Measurements from ENCODE around the gene RNF208. TPM values are rescaled to one million over a fixed set of nuclear protein-coding genes. Genes with fewer than 3 reads are reported as not detected.
A peak's percentile ranks its signal among the peaks of the same experiment; 100 is the strongest.

The RNF208 gene
- polyA plus RNA-seq, 1 donor from 2014 or later, result 1.5 TPM

- Histone ChIP-seq H3K36me3 (ENCODE audit: insufficient read depth, low read length) (no peaks in the 10 kb centered on the region), H2AFZ (ENCODE audit: low read depth, low read length) (no peak overlapping the region), H3F3A (ENCODE audit: insufficient read depth, low read length, poor library complexity, severe bottlenecking) (no peaks in the 10 kb centered on the region), H3K9me2 (ENCODE audit: insufficient read depth, low read length) (no peaks in the 10 kb centered on the region), H4K20me1 (ENCODE audit: insufficient read depth) (no peaks in the 10 kb centered on the region), H3K4me2 (ENCODE audit: low read length) (no peak overlapping the region), H3K27me3 (ENCODE audit: insufficient read depth, low read depth, low read length) (no peaks in the 10 kb centered on the region), H3K79me2 (replicated peaks; ENCODE audit: insufficient read depth, low read length) (peaks cover 11% of the 10 kb centered on the region), H3K9me3 (ENCODE audit: low read length) (no peaks in the 10 kb centered on the region), H3K9ac (ENCODE audit: low read length) (peak overlapping the region; percentile 54), H3K4me3 (ENCODE audit: low read length) (peak overlapping the region; percentile 65), H3K27ac (ENCODE audit: low read length) (no peak overlapping the region)
- no peak for TF ChIP-seq EP300 (conservative IDR thresholded peaks at IDR 0.05; ENCODE audit: poor library complexity, severe bottlenecking)
- no peak for TF ChIP-seq CTCF (IDR thresholded peaks at IDR 0.05; ENCODE audit: poor library complexity, severe bottlenecking)
- no peak for TF ChIP-seq EZH2 (IDR thresholded peaks at IDR 0.05; ENCODE audit: borderline replicate concordance, insufficient read depth, low read length, poor library complexity, severe bottlenecking)
- no peak for TF ChIP-seq MXI1 (conservative IDR thresholded peaks at IDR 0.05; ENCODE audit: poor library complexity, severe bottlenecking)
- TF ChIP-seq RAD21 (conservative IDR thresholded peaks at IDR 0.05), result no peak
- no peak for TF ChIP-seq TAF1 (IDR thresholded peaks at IDR 0.05; ENCODE audit: low read depth)
- TF ChIP-seq POLR2AphosphoS5 (IDR thresholded peaks at IDR 0.05), result no peak
- TF ChIP-seq, protein P1, sequence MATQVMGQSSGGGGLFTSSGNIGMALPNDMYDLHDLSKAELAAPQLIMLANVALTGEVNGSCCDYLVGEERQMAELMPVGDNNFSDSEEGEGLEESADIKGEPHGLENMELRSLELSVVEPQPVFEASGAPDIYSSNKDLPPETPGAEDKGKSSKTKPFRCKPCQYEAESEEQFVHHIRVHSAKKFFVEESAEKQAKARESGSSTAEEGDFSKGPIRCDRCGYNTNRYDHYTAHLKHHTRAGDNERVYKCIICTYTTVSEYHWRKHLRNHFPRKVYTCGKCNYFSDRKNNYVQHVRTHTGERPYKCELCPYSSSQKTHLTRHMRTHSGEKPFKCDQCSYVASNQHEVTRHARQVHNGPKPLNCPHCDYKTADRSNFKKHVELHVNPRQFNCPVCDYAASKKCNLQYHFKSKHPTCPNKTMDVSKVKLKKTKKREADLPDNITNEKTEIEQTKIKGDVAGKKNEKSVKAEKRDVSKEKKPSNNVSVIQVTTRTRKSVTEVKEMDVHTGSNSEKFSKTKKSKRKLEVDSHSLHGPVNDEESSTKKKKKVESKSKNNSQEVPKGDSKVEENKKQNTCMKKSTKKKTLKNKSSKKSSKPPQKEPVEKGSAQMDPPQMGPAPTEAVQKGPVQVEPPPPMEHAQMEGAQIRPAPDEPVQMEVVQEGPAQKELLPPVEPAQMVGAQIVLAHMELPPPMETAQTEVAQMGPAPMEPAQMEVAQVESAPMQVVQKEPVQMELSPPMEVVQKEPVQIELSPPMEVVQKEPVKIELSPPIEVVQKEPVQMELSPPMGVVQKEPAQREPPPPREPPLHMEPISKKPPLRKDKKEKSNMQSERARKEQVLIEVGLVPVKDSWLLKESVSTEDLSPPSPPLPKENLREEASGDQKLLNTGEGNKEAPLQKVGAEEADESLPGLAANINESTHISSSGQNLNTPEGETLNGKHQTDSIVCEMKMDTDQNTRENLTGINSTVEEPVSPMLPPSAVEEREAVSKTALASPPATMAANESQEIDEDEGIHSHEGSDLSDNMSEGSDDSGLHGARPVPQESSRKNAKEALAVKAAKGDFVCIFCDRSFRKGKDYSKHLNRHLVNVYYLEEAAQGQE (IDR thresholded peaks at IDR 0.05; ENCODE audit: borderline replicate concordance), result no peak
- no peak for TF ChIP-seq SMC3 (conservative IDR thresholded peaks at IDR 0.05; ENCODE audit: poor library complexity)
Measured at GRCh38 chr9:137199411-137200121, 22.5 kb downstream of the RNF208 start.

GRCh38 chr9:137198902-137199283 is 23.1 kb downstream of the RNF208 start:
- peak overlapping the region; percentile 54 for H3K9ac ChIP-seq (ENCODE audit: low read length)
- H3K4me3 ChIP-seq (ENCODE audit: low read length), result peak overlapping the region; percentile 65
- H2AFZ ChIP-seq (ENCODE audit: low read depth, low read length), result no peak overlapping the region
- no peak overlapping the region for H3K4me2 ChIP-seq (ENCODE audit: low read length)
- H3K9me3 ChIP-seq (ENCODE audit: low read length), result no peaks in the 10 kb centered on the region
- no peak overlapping the region for H3K27ac ChIP-seq (ENCODE audit: low read length)
- TF ChIP-seq RAD21 (conservative IDR thresholded peaks at IDR 0.05) (no peak), SMC3 (conservative IDR thresholded peaks at IDR 0.05; ENCODE audit: poor library complexity) (no peak), TAF1 (IDR thresholded peaks at IDR 0.05; ENCODE audit: low read depth) (no peak)
- H4K20me1 ChIP-seq (ENCODE audit: insufficient read depth), result no peaks in the 10 kb centered on the region
- H3K79me2 ChIP-seq (replicated peaks; ENCODE audit: insufficient read depth, low read length), result peaks cover 4% of the 10 kb centered on the region
- no peaks in the 10 kb centered on the region for H3F3A ChIP-seq (ENCODE audit: insufficient read depth, low read length, poor library complexity, severe bottlenecking)
- no peaks in the 10 kb centered on the region for H3K9me2 ChIP-seq (ENCODE audit: insufficient read depth, low read length)
- H3K27me3 ChIP-seq (ENCODE audit: insufficient read depth, low read depth, low read length), result no peaks in the 10 kb centered on the region
- H3K36me3 ChIP-seq (ENCODE audit: insufficient read depth, low read length), result no peaks in the 10 kb centered on the region
